NCI-H1436 treated with DMSO at 0.1 percent for 48 hours (cell line): ENCODE data around the gene NOL9.
A peak's percentile ranks its signal among the peaks of the same experiment; 100 is the strongest.
"Not testable (repeated sequence)": the region's sequence is repeated elsewhere in the genome, so short reads cannot be mapped to it uniquely, and the experiment has no call there.

Experiments used
- DNase-seq: peaks from one replicate; lab custom pipeline; 2025; lab: John Stamatoyannopoulos, UW

NOL9 gene

GRCh38 chr1:6554031-6554906, at the start of gene NOL9:
TSS of gene NOL9 (minus strand) at chr1:6554513. CDS start at chr1:6554502, 11 bp downstream.
- peak; percentile 28 for DNase-seq

- DNase-seq, result no peak
Measured at GRCh38 chr1:6603238-6603914, 49.1 kb upstream of the NOL9 start.

DNA sequence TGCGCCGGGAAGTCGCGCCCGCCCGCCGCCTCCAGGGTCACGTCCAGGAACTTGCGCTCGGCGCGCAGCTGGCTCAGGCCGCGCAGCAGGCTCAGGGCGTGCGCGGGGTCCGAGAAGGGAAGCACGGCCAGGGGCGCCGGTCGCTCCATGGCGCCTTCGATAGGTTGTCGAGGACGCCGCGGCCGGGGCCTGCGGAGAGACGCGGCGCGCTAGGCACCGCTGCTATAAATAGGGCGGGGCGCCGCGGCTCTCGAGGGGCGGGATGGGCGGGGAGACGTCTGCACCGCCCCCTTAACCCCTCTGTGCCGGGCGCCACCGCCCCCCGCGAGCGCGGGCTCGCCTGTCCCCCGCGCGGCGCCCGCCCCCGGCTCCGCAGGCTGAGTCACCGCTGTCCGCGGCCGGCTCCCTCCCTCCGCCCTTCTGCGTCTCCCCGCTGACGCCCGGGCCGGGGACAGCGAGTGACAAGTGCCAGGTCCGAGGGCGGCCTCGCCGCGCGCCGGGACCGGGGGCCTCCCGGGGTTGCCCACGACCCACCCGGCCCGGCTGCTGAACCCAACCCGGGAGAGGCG, 48.4 kb upstream of the NOL9 start, which contains the start of gene KLHL21:
Gene KLHL21 (minus strand): TSS at position 201 of the 569 bp plus-strand sequence. CDS start 52 bp downstream, at position 149.
- no peak for DNase-seq

GRCh38 chr1:6601923-6602668, 47.8 kb upstream of the NOL9 start:
- no peak for DNase-seq

- DNase-seq, result no peak
Measured at GRCh38 chr1:6601049-6601922, 47.0 kb upstream of the NOL9 start.

GRCh38 chr1:6600410-6601048, 46.2 kb upstream of the NOL9 start:
- DNase-seq, result no peak

- DNase-seq, result not testable (repeated sequence)
Measured at GRCh38 chr1:6599991-6600390, 45.7 kb upstream of the NOL9 start.

DNA sequence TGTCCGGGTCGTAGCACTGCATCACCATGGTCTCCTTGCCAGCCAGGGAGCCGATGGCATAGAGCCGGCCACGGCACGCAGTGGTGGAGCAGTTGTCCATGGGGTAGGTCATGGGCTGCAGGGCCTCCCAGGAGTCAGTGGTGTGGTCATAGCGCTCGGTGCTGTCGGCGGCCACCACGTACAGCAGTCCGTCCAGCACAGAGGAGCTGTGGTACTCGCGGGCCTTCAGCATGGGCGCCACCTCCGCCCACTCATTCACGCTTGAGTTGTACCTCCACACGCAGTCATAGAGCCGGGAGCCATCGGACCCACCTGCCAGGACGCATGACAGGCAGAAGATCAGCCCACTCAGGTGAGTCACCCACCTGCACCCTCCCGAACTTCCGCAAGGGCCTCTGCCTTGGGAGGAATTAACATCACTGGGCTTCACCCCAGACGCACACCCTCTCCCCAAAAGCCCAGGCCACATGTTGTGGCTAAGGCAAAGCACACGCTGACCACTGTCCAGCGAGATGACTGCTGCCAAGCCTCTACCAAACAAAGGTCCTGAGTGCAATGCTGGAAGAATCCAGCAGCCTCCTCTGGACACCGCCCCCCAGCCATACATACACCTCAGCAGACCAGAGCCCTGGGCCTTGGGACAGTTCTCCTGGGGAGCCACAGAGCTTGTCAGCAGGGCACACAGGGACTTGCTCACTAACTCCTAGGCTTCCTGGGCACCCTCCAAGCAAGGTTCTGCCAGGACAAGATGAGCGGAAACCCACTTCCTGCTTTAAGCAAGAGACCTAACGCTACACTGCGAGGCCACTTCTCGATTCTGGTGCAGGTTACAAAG, 45.0 kb upstream of the NOL9 start:
- DNase-seq, result no peak

- no peak for DNase-seq
Measured at GRCh38 chr1:6597777-6598131, 43.4 kb upstream of the NOL9 start.

DNA sequence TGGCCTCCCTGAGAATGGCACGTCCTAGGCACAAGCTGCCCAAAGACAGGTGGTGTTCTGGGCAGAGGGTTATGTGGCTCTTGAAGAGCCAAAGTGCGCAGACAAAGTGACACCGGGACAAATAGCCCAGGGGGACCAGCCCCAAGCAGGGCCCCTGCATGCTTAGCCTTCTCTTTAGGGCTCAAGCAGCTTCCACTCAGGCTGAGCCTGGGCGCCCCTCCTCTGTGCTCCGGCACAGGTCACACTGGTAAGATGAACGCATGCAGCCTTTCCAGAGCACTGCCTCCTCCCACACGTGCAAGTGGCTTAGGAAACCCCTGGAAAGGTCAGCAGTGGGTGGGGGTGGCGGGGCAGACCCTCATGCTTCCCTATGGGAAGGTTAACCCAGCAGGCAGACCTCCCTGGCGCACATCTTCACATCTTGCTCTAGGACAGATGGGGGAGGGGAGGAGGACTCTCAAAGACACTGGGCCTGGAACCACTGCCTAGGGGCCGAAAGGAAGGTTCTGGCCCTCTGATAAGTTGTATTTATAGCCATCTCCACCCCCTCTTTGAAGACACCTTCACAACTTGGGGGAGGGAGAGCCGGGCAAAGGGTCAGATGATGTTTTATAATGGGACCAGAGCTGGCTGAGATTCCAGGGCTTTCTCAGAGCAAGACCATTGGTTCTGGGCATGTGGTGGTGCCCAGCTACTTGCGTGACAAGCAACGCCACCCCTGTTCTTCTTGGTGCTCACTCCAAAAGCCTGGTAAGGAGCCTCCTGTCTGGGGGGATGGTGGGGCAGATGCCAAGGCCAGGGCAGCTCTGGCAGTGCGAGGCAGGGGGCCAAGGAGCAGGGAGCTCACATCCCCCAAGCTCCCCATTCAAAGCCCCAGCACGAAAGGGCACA, 42.8 kb upstream of the NOL9 start:
- no peak for DNase-seq

- DNase-seq, result no peak
Measured at GRCh38 chr1:6596351-6596750, 42.0 kb upstream of the NOL9 start.

GRCh38 chr1:6594977-6595740, 40.8 kb upstream of the NOL9 start:
- no peak for DNase-seq

DNA sequence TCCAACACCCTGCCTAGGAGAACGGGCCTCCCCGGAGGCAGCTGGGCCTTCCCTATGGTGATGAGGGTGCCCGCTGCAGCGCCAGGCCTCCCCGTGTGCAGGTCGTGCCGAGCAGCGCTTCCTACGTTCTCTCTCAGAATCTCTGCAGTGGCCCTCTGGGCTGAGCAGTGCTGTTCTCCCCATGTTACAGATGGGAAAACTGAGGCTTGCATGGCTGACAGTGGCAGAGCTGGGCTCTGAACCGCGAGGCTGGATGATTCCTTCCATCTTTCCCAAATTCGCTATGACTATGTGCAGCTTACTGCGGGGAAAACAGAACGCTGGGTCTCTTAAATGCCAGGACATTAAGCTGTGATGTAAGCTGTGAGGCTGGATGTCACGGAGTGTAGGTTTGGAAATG, 39.5 kb upstream of the NOL9 start:
- DNase-seq, result no peak

DNA sequence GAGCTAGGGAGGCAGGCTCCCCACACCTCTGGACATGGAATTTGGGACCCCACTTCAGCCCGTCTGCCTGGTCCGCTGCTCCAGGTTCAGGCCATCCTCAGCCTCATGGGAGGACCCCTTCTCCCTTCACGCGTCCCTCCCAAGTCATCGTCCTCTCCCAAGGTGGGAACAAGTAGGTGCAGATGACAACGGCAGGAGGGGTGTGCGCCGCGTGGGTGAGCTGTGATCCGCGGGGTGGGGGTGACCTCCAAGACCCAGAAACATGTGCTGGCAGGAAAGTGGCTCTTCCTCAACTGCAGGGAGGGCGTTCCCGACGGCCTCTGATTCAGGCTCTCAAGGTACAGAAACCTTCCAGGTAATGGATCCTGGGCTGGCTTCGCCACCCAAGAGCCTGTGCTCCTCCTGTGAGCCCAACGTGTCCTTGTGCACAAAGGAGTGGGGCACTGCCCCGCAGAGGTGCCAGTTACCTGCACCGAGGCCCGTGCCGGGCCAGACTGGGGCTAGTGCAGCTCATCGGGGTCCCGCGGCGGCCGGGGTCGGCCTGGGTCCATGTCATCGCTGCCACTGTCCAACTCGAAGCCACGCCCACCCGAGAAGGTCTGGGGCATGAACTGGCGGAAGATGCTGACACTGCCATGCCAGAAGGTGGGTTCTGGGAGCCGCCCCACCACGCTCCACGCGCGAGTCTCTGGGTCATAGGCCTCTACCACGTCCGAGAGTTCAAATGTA, 38.7 kb upstream of the NOL9 start:
- no peak for DNase-seq

DNA sequence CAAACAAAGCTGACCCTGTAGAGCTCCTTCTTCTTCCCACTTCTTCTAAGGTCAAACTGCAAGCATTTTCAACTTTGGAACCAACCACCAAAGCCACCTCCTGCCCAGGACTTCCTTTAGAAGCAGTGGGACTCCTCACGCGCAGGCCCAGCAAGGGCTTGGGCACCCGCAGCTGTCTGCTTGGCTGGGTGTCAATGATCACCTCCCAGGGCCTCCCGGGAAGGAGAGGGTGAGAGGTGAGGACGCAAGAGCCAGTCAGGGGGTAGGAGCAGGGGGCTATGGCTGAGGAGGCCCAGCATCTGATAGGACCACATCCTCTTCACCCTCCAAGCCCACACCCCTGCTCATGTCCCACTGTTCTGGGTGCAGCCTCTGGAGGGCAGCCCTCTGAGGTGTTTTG, 38.1 kb upstream of the NOL9 start:
- no peak for DNase-seq

DNA sequence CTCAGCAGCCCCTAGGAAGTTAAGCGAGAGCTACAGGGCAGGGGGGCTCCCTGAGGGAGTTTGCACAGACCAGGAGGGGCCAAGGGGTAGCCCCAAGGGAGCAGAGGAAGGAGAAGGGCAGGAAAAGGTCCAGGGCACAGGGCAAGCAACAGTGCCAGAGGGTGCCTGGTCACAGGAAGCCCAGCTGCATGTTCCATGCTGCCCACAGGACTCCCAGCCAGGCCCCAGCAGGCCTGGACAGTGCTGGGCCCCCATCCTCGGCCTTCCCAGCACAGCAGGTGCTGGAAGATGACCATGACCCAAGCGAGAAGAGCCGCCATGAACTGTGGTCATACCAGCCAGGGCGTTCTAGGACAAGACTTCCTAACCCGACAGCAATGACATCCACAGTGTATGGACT, 37.3 kb upstream of the NOL9 start:
- DNase-seq, result no peak

- DNase-seq, result no peak
Measured at GRCh38 chr1:6591222-6591621, 36.9 kb upstream of the NOL9 start.
